Activated CD4-positive, alpha-beta T cell treated with anti-CD3 and anti-CD28 coated beads, Interleukin-2, amount 50 U/mL, for 24 hours (primary cell): ENCODE measurements around the gene PDZRN3.
"Not testable (repeated sequence)": the region's sequence is repeated elsewhere in the genome, so short reads cannot be mapped to it uniquely, and the experiment has no call there.

Experiments used
- DNase-seq, 2 donors: peaks; one replicate each; pipeline ENCODE4 v3.0.0-alpha.2; 2020; ENCODE audit warnings: low read depth in 1 of 2, low spot score in 1 of 2

PDZRN3 gene

GRCh38 chr3:73592154-73593144, 32.3 kb downstream of the PDZRN3 start:
- DNase-seq, result no peak

- DNase-seq, result no peak
These were observed 33.4 kb downstream of the PDZRN3 start for GRCh38 chr3:73591286-73591800.

GRCh38 chr3:73586628-73587027, 38.1 kb downstream of the PDZRN3 start:
- no peak for DNase-seq

GRCh38 chr3:73586190-73586589, 38.6 kb downstream of the PDZRN3 start:
- no peak for DNase-seq

GRCh38 chr3:73584873-73585272, 39.9 kb downstream of the PDZRN3 start:
- DNase-seq, result no peak

GRCh38 chr3:73582535-73582934, 42.2 kb downstream of the PDZRN3 start:
- DNase-seq, result no peak

GRCh38 chr3:73581134-73581846, 43.5 kb downstream of the PDZRN3 start:
- no peak for DNase-seq

- no peak for DNase-seq
These were observed 44.4 kb downstream of the PDZRN3 start for GRCh38 chr3:73580343-73580742.

GRCh38 chr3:73577704-73578103, 47.0 kb downstream of the PDZRN3 start:
- no peak for DNase-seq

GRCh38 chr3:73576999-73577461, 47.7 kb downstream of the PDZRN3 start:
- DNase-seq, result no peak

- DNase-seq, result no peak
These were observed 48.8 kb downstream of the PDZRN3 start for GRCh38 chr3:73575953-73576352.

- no peak for DNase-seq
These were observed 49.2 kb downstream of the PDZRN3 start for GRCh38 chr3:73575519-73575918.

- DNase-seq, result no peak
These were observed 51.5 kb downstream of the PDZRN3 start for GRCh38 chr3:73573204-73573603.

- DNase-seq, result no peak
These were observed 52.4 kb downstream of the PDZRN3 start for GRCh38 chr3:73572368-73572767.

GRCh38 chr3:73571238-73571794, 53.4 kb downstream of the PDZRN3 start:
- DNase-seq, result no peak

GRCh38 chr3:73569246-73569760, 55.4 kb downstream of the PDZRN3 start:
- no peak for DNase-seq

GRCh38 chr3:73568371-73568862, 56.3 kb downstream of the PDZRN3 start:
- DNase-seq, result no peak

- not testable (repeated sequence) for DNase-seq
These were observed 59.4 kb downstream of the PDZRN3 start for GRCh38 chr3:73565374-73565773.

GRCh38 chr3:73563896-73564582, 60.7 kb downstream of the PDZRN3 start:
- DNase-seq, result no peak

- DNase-seq, result no peak
These were observed 63.2 kb downstream of the PDZRN3 start for GRCh38 chr3:73561494-73561893.
